HG03457 (cell line): Measurements from ENCODE around the gene VWCE.
A peak's percentile ranks its signal among the peaks of the same experiment; 100 is the strongest.

ENCODE experiments used
- ATAC-seq: cut with Tn5 transposase; IDR thresholded peaks from one replicate; pipeline ENCODE4 v1.9.1; 2021; ENCODE audit warnings: moderate number of reproducible peaks; ENCODE audit not compliant: unreplicated experiment

The VWCE gene

GRCh38 chr11:61331651-61332050 lies 36.5 kb upstream of the VWCE start:
- ATAC-seq: no peak

- ATAC-seq: no peak
Observed at GRCh38 chr11:61329871-61330270, 34.8 kb upstream of the VWCE start.

- no peak for ATAC-seq
Observed at GRCh38 chr11:61328351-61328750, 33.2 kb upstream of the VWCE start.

GRCh38 chr11:61327669-61328071 lies 32.6 kb upstream of the VWCE start:
- ATAC-seq: no peak

- no peak for ATAC-seq
Observed at GRCh38 chr11:61325649-61326414, 30.7 kb upstream of the VWCE start.

GRCh38 chr11:61315260-61315659 lies 20.1 kb upstream of the VWCE start:
- ATAC-seq: no peak

GRCh38 chr11:61310749-61311148 lies 15.6 kb upstream of the VWCE start:
- ATAC-seq: no peak

GRCh38 chr11:61309739-61310138 lies 14.6 kb upstream of the VWCE start:
- no peak for ATAC-seq

GRCh38 chr11:61309141-61309540 lies 14.0 kb upstream of the VWCE start:
- ATAC-seq: no peak

GRCh38 chr11:61307354-61307753 lies 12.2 kb upstream of the VWCE start:
- no peak for ATAC-seq

GRCh38 chr11:61306221-61306620 lies 11.1 kb upstream of the VWCE start:
- ATAC-seq: no peak

- ATAC-seq: no peak
Observed at GRCh38 chr11:61305417-61305816, 10.3 kb upstream of the VWCE start.

- no peak for ATAC-seq
Observed at GRCh38 chr11:61303725-61304124, 8.6 kb upstream of the VWCE start.

- no peak for ATAC-seq
Observed at GRCh38 chr11:61302550-61302949, 7.4 kb upstream of the VWCE start.

GRCh38 chr11:61298663-61299244 lies 3.6 kb upstream of the VWCE start:
- ATAC-seq: no peak

GRCh38 chr11:61297746-61298145 lies 2.6 kb upstream of the VWCE start:
- ATAC-seq: no peak

- no peak for ATAC-seq
Observed at GRCh38 chr11:61297341-61297740, 2.2 kb upstream of the VWCE start.

- ATAC-seq: no peak
Observed at GRCh38 chr11:61295596-61295926, 445 bp upstream of the VWCE start.

- peak; percentile 30 for ATAC-seq
Observed at GRCh38 chr11:61293867-61294716, 1.0 kb downstream of the VWCE start.

GRCh38 chr11:61292356-61292755 lies 2.8 kb downstream of the VWCE start:
- ATAC-seq: no peak

GRCh38 chr11:61290905-61291690 lies 4.0 kb downstream of the VWCE start:
- ATAC-seq: no peak
